Liver (tissue), 9 donors: Measurements from ENCODE around the gene HDDC3. TPM values are rescaled to one million over a fixed set of nuclear protein-coding genes. Genes with fewer than 3 reads are reported as not detected.

Experiments
- DNase-seq: peaks from one replicate; pipeline ENCODE4 v3.0.0-alpha.2; 2017; ENCODE audit warnings: low spot score
- H3K27ac ChIP-seq, 2 donors: one replicate each; pipeline ENCODE4 v1.7.0; 2013; ENCODE audit warnings: inconsistent platforms in 2 of 2, low read length in 2 of 2, control low read depth in 1 of 2, low read depth in 1 of 2, mild to moderate bottlenecking in 1 of 2
- H3K27me3 ChIP-seq, 4 donors: one replicate each; pipeline versions ENCODE4 v1.6.1 to v1.7.0; 2013; ENCODE audit warnings: low read length in 3 of 4, inconsistent platforms in 1 of 4, mild to moderate bottlenecking in 1 of 4, moderate library complexity in 1 of 4; ENCODE audit not compliant: control insufficient read depth in 4 of 4, insufficient read depth in 4 of 4
- H3K36me3 ChIP-seq, 4 donors: one replicate each; pipeline versions ENCODE4 v1.6.1 to v1.7.0; 2013; ENCODE audit warnings: low read length in 3 of 4, mild to moderate bottlenecking in 3 of 4, low read depth in 1 of 4, moderate library complexity in 1 of 4; ENCODE audit not compliant: control insufficient read depth in 4 of 4, insufficient read depth in 3 of 4
- H3K4me1 ChIP-seq, 4 donors: one replicate each; pipeline versions ENCODE4 v1.6.1 to v1.7.0; 2013; ENCODE audit warnings: low read length in 3 of 4, mild to moderate bottlenecking in 3 of 4, moderate library complexity in 1 of 4; ENCODE audit not compliant: control insufficient read depth in 4 of 4, insufficient read depth in 4 of 4
- H3K4me3 ChIP-seq, 3 donors: one replicate each; pipeline versions ENCODE4 v1.6.1 to v1.7.0; 2013; ENCODE audit warnings: low read length in 3 of 3, control low read depth in 1 of 3, low read depth in 1 of 3, mild to moderate bottlenecking in 1 of 3
- H3K9ac ChIP-seq, 2 donors: one replicate each; pipeline ENCODE4 v1.7.0; 2013; ENCODE audit warnings: low read length in 2 of 2, mild to moderate bottlenecking in 2 of 2, moderate library complexity in 2 of 2, control low read depth in 1 of 2, low read depth in 1 of 2
- H3K9me3 ChIP-seq, 4 donors: one replicate each; pipeline versions ENCODE4 v1.6.1 to v1.7.0; 2013; ENCODE audit warnings: low read length in 3 of 4; ENCODE audit not compliant: control insufficient read depth in 4 of 4
- ATF3 ChIP-seq: IDR thresholded peaks from 2 replicates; pipeline ENCODE4 v1.6.1; 2016; ENCODE audit warnings: antibody characterized with exemption
- CTCF ChIP-seq: fragments of 150-350 bp; IDR thresholded peaks from 2 replicates; pipeline ENCODE4 v1.5.1; 2017; ENCODE audit warnings: improper control_type of control experiment, low read depth, low read length; ENCODE audit not compliant: missing input control
- EGR1 ChIP-seq, 2 donors: IDR thresholded peaks; 2 replicates each; pipeline ENCODE4 v1.6.1; 2016 to 2018; ENCODE audit warnings: antibody characterized with exemption in 2 of 2, low read depth in 2 of 2
- FOXA1 ChIP-seq: IDR thresholded peaks from 2 replicates; pipeline ENCODE4 v1.6.1; 2016; ENCODE audit warnings: antibody characterized with exemption
- FOXA2 ChIP-seq: IDR thresholded peaks from 2 replicates; pipeline ENCODE4 v1.6.1; 2016; ENCODE audit warnings: antibody characterized with exemption
- GABPA ChIP-seq, 2 donors: IDR thresholded peaks in 1 of 2; conservative IDR thresholded peaks in 1 of 2; 2 replicates each; pipeline ENCODE4 v1.6.1; 2016; ENCODE audit warnings: antibody characterized with exemption in 2 of 2, mild to moderate bottlenecking in 1 of 2, moderate library complexity in 1 of 2
- HNF4A ChIP-seq, 2 donors: conservative IDR thresholded peaks; 2 replicates each; pipeline ENCODE4 v1.6.1; 2016; ENCODE audit warnings: antibody characterized with exemption in 2 of 2, mild to moderate bottlenecking in 2 of 2
- HNF4G ChIP-seq: IDR thresholded peaks from 2 replicates; pipeline ENCODE4 v1.6.1; 2016; ENCODE audit warnings: antibody characterized with exemption
- JUND ChIP-seq, 2 donors: IDR thresholded peaks; 2 replicates each; pipeline ENCODE4 v1.6.1; 2016; ENCODE audit warnings: antibody characterized with exemption in 2 of 2
- MAX ChIP-seq: IDR thresholded peaks from 2 replicates; pipeline ENCODE4 v1.6.1; 2016; ENCODE audit warnings: antibody characterized with exemption
- NR2F2 ChIP-seq: IDR thresholded peaks from 2 replicates; pipeline ENCODE4 v1.6.1; 2016; ENCODE audit warnings: antibody characterized with exemption
- RAD21 ChIP-seq, 2 donors: IDR thresholded peaks; 2 replicates each; pipeline ENCODE4 v1.6.1; 2016; ENCODE audit warnings: antibody characterized with exemption in 2 of 2, mild to moderate bottlenecking in 2 of 2
- REST ChIP-seq: IDR thresholded peaks from 2 replicates; pipeline ENCODE4 v1.6.1; 2016; ENCODE audit warnings: antibody characterized with exemption, mild to moderate bottlenecking
- SP1 ChIP-seq: IDR thresholded peaks from 2 replicates; pipeline ENCODE4 v1.6.1; 2018; ENCODE audit warnings: antibody characterized with exemption, mild to moderate bottlenecking
- YY1 ChIP-seq: IDR thresholded peaks from 2 replicates; pipeline ENCODE4 v1.6.1; 2016; ENCODE audit warnings: antibody characterized with exemption, mild to moderate bottlenecking
- ZBTB33 ChIP-seq: IDR thresholded peaks from 2 replicates; pipeline ENCODE4 v1.6.1; 2016; ENCODE audit warnings: antibody characterized with exemption
- WGBS: extraction: QIAGEN DNeasy Blood & Tissue Kit; methylation state at CpG from one replicate; pipeline ENCODE4 v1.1.7; 2013; 5-methylcytosine and 5-hydroxymethylcytosine counted together
- polyA plus RNA-seq, 2 donors: library from polyadenylated mRNA; stranded (reverse) in 1 of 2; unstranded in 1 of 2; fragments of 200-250 nt in 1 of 2; fragments of >200 nt in 1 of 2; fragmentation: Nextera tagmentation in 1 of 2; extraction: Ambion mirVana in 1 of 2; gene quantifications; one replicate each; pipeline versions ENCODE4 v1.2.1 to v1.2.3, GENCODE V29; 2013 to 2015
- total RNA-seq, 2 donors: library from RNA; depleted of rRNA; stranded (reverse); fragments of >200 nt; gene quantifications; one replicate each; pipeline ENCODE4 v1.2.3, GENCODE V29; 2014
- donor health status: healthy.
- donor health status: healthy.
- donor health status: healthy.
- donor health status: healthy.
- donor health status: healthy.

HDDC3 gene
- total and polyA plus RNA-seq, 4 donors, result 12.5 to 15.4 (median 14.1) TPM

GRCh38 chr15:90895571-90896117 lies 36.7 kb downstream of the HDDC3 start:
- Histone ChIP-seq H3K27ac (no peak overlapping the region), H3K27me3 (no peaks in the 10 kb centered on the region), H3K36me3 (peaks cover 29 to 56% (median 36%) of the 10 kb centered on the region in 4 donors), H3K4me1 (no peaks in the 10 kb centered on the region), H3K4me3 (no peak overlapping the region), H3K9me3 (no peaks in the 10 kb centered on the region), H3K9ac (no peak overlapping the region)
- WGBS, result 78% methylated on average over 10 of the region's 10 CpGs
- TF ChIP-seq CTCF, result peak; percentile 3
- TF ChIP-seq JUND (IDR thresholded peaks at IDR 0.05), result no peak
- no peak for TF ChIP-seq ATF3
- no peak for DNase-seq

GRCh38 chr15:90893175-90894090 lies 38.9 kb downstream of the HDDC3 start:
- no peaks in the 10 kb centered on the region for H3K4me1 ChIP-seq
- no peak overlapping the region for H3K27ac ChIP-seq
- H3K4me3 ChIP-seq, result no peak overlapping the region
- TF ChIP-seq JUND (IDR thresholded peaks at IDR 0.05), result no peak
- TF ChIP-seq FOXA2, result no peak
- no peak for TF ChIP-seq FOXA1
- TF ChIP-seq ATF3, result no peak
- TF ChIP-seq ZBTB33, result no peak
- TF ChIP-seq SP1, result no peak
- TF ChIP-seq YY1, result no peak
- TF ChIP-seq EGR1 (IDR thresholded peaks at IDR 0.05; ENCODE audit: low read depth in 2 of 2), result no peak
- no peak for TF ChIP-seq MAX
- no peak for TF ChIP-seq RAD21 (IDR thresholded peaks at IDR 0.05)
- no peak for TF ChIP-seq NR2F2
- TF ChIP-seq REST, result no peak
- TF ChIP-seq HNF4A (conservative IDR thresholded peaks at IDR 0.05), result no peak
- TF ChIP-seq HNF4G, result no peak
- no peak for TF ChIP-seq CTCF
- no peak for TF ChIP-seq GABPA (IDR thresholded peaks at IDR 0.05 in 1 of 2, conservative IDR thresholded peaks at IDR 0.05 in 1 of 2)
- WGBS, result 95% methylated on average over 33 of the region's 33 CpGs
- no peak overlapping the region for H3K9ac ChIP-seq
- no peaks in the 10 kb centered on the region for H3K27me3 ChIP-seq
- H3K36me3 ChIP-seq, result peaks cover 29 to 73% (median 41%) of the 10 kb centered on the region in 4 donors
- H3K9me3 ChIP-seq, result no peaks in the 10 kb centered on the region
- no peak for DNase-seq
